Keratinocyte (primary cell): ENCODE measurements around the gene PIGL. TPM values are rescaled to one million over a fixed set of nuclear protein-coding genes. Genes with fewer than 3 reads are reported as not detected.

Source experiments
- DNase-seq: peaks from one replicate; pipeline ENCODE4 v3.0.0-alpha.2; 2011; ENCODE audit warnings: low read depth, missing footprints, low spot score
- FAIRE-seq: peaks from 2 replicates; lab custom pipeline; 2011; peaks lifted over from hg19 to GRCh38; lab: Jason Lieb, UNC
- H2AFZ ChIP-seq: 2 replicates; pipeline ENCODE4 v1.6.0; 2012; ENCODE audit warnings: low read length, control low read depth, inconsistent platforms; ENCODE audit not compliant: control insufficient read depth
- H3K27ac ChIP-seq: 2 replicates; pipeline ENCODE4 v1.5.1; 2011; ENCODE audit warnings: low read length; ENCODE audit not compliant: control insufficient read depth, insufficient read depth
- H3K27me3 ChIP-seq: 3 replicates; pipeline ENCODE4 v1.6.0; 2011; ENCODE audit warnings: low read length; ENCODE audit not compliant: control insufficient read depth, insufficient read depth; ENCODE audit errors: extremely low read depth
- H3K36me3 ChIP-seq, 2 experiments: 2 replicates in 1 of 2; 3 replicates in 1 of 2; pipeline ENCODE4 v1.5.1; 2011; ENCODE audit warnings: low read length in 2 of 2, mild to moderate bottlenecking in 1 of 2; ENCODE audit not compliant: control insufficient read depth in 2 of 2, insufficient read depth in 2 of 2; ENCODE audit errors: extremely low read depth in 1 of 2
- H3K4me1 ChIP-seq: 3 replicates; pipeline ENCODE4 v1.5.1; 2011; ENCODE audit warnings: low read length; ENCODE audit not compliant: control insufficient read depth, insufficient read depth; ENCODE audit errors: extremely low read depth
- H3K4me2 ChIP-seq: 3 replicates; pipeline ENCODE4 v1.6.0; 2011; ENCODE audit warnings: low read depth, low read length; ENCODE audit not compliant: control insufficient read depth, insufficient read depth; ENCODE audit errors: extremely low read depth
- H3K4me3 ChIP-seq, 3 experiments: fragments of 200-600 bp in 1 of 3; sonication (generic) in 1 of 3; 2 replicates in 2 of 3; 3 replicates in 1 of 3; pipeline ENCODE4 v1.5.1; 2011 to 2016; ENCODE audit warnings: low read length in 3 of 3, mild to moderate bottlenecking in 3 of 3, control low read depth in 2 of 3, inconsistent platforms in 1 of 3, low read depth in 1 of 3, mixed read lengths in 1 of 3, mixed run types in 1 of 3, moderate library complexity in 1 of 3; ENCODE audit not compliant: control insufficient read depth in 2 of 3, insufficient read depth in 2 of 3; ENCODE audit errors: extremely low read depth in 1 of 3
- H3K79me2 ChIP-seq: 2 replicates; pipeline ENCODE4 v1.6.0; 2012; ENCODE audit warnings: low read length; ENCODE audit not compliant: control insufficient read depth, insufficient read depth
- H3K9ac ChIP-seq: 3 replicates; pipeline ENCODE4 v1.6.0; 2011; ENCODE audit warnings: low read length; ENCODE audit not compliant: control insufficient read depth, insufficient read depth; ENCODE audit errors: extremely low read depth
- H3K9me1 ChIP-seq: 3 replicates; pipeline ENCODE4 v1.6.0; 2011; ENCODE audit warnings: low read length; ENCODE audit not compliant: control insufficient read depth, insufficient read depth; ENCODE audit errors: extremely low read depth
- H3K9me3 ChIP-seq: 2 replicates; pipeline ENCODE4 v1.5.1; 2012; ENCODE audit warnings: low read depth, low read length; ENCODE audit not compliant: control insufficient read depth
- H4K20me1 ChIP-seq: 3 replicates; pipeline ENCODE4 v1.6.0; 2011; ENCODE audit warnings: low read length; ENCODE audit not compliant: control insufficient read depth, insufficient read depth; ENCODE audit errors: extremely low read depth
- CTCF ChIP-seq, 3 experiments: IDR thresholded peaks in 1 of 3; conservative IDR thresholded peaks in 1 of 3; optimal IDR thresholded peaks in 1 of 3; 2 replicates in 2 of 3; 3 replicates in 1 of 3; pipeline versions ENCODE3 to v1.5.1; 2011; ENCODE audit warnings: low read length in 3 of 3, mild to moderate bottlenecking in 3 of 3, moderate library complexity in 2 of 3, control low read depth in 1 of 3, inconsistent platforms in 1 of 3; ENCODE audit not compliant: insufficient read depth in 2 of 3; ENCODE audit errors: extremely low read depth in 1 of 3
- EZH2 ChIP-seq: IDR thresholded peaks from one replicate; pipeline ENCODE4 v1.6.1; 2012; ENCODE audit warnings: inconsistent platforms, mild to moderate bottlenecking, low read length, moderate library complexity
- dilution Hi-C: fragments of 300-500 bp; cut with MboI; formaldehyde crosslinking; loops from one replicate; pipeline ENCODE4 v1.7.0; 2020; ENCODE audit warnings: low sequenced_read_pairs; ENCODE audit not compliant: extremely low pct_ligation_motif_present
- polyA plus RNA-seq, 5 experiments: library from polyadenylated mRNA; depleted of rRNA in 3 of 5; stranded (reverse) in 3 of 5; stranded (forward) in 1 of 5; unstranded in 1 of 5; fragments of >200 nt; gene quantifications; 1 replicate in 1 of 5; 2 replicates in 3 of 5; 3 replicates in 1 of 5; pipeline versions ENCODE4 v1.2.1 to v1.2.3, GENCODE V29; 2011 to 2012; ENCODE audit warnings: missing spikeins in 2 of 5, low read depth in 1 of 5, low replicate concordance in 1 of 5

PIGL gene
- polyA plus RNA-seq, 1 donor (not counting 4 experiments of a cell fraction or from before 2014, with no cell fraction given), result 21.5 TPM

- H3K9ac ChIP-seq, result no peak overlapping the region
- dilution Hi-C loops, result no loop called here
- no peak for DNase-seq
These were observed 126.6 kb downstream of the PIGL start for GRCh38 chr17:16343569-16343968.

GRCh38 chr17:16345565-16345964, 128.6 kb downstream of the PIGL start:
- Histone ChIP-seq H3K4me1 (no peaks in the 10 kb centered on the region), H3K9me3 (no peaks in the 10 kb centered on the region), H2AFZ (no peak overlapping the region), H3K27ac (no peak overlapping the region), H3K9ac (no peak overlapping the region), H3K27me3 (no peaks in the 10 kb centered on the region), H4K20me1 (no peaks in the 10 kb centered on the region), H3K4me3 (no peak overlapping the region), H3K36me3 (peaks cover 4 to 8% of the 10 kb centered on the region in 2 experiments), H3K9me1 (no peaks in the 10 kb centered on the region), H3K79me2 (no peaks in the 10 kb centered on the region), H3K4me2 (no peak overlapping the region)
- dilution Hi-C loops, result no loop called here
- TF ChIP-seq EZH2 (no peak), CTCF (optimal IDR thresholded peaks at IDR 0.05 in 1 of 3, IDR thresholded peaks at IDR 0.05 in 1 of 3, conservative IDR thresholded peaks at IDR 0.05 in 1 of 3; ENCODE audit: extremely low read depth in 1 of 3, insufficient read depth in 2 of 3, low read length in 3 of 3) (no peak)
- FAIRE-seq (no peak), DNase-seq (no peak)

More at GRCh38 chr17:16343569-16343968, 126.6 kb downstream of the PIGL start:
- H3K9me3 ChIP-seq, result no peaks in the 10 kb centered on the region
- no peaks in the 10 kb centered on the region for H3K27me3 ChIP-seq
- no peak for TF ChIP-seq EZH2
- no peak for TF ChIP-seq CTCF (optimal IDR thresholded peaks at IDR 0.05 in 1 of 3, IDR thresholded peaks at IDR 0.05 in 1 of 3, conservative IDR thresholded peaks at IDR 0.05 in 1 of 3; ENCODE audit: extremely low read depth in 1 of 3, insufficient read depth in 2 of 3, low read length in 3 of 3)
- no peak overlapping the region for H2AFZ ChIP-seq
- no peak for FAIRE-seq
- no peaks in the 10 kb centered on the region for H3K9me1 ChIP-seq
- H3K4me1 ChIP-seq, result no peaks in the 10 kb centered on the region
- no peak overlapping the region for H3K4me2 ChIP-seq
- no peak overlapping the region for H3K27ac ChIP-seq
- H3K4me3 ChIP-seq, result no peak overlapping the region
- H4K20me1 ChIP-seq, result no peaks in the 10 kb centered on the region
- H3K79me2 ChIP-seq, result no peaks in the 10 kb centered on the region
- H3K36me3 ChIP-seq, result peaks cover 3 to 8% of the 10 kb centered on the region in 2 experiments
